KG1 (cell line): ENCODE measurements around the gene COPA.

ENCODE experiments used
- DNase-seq: peaks from one replicate; lab custom pipeline; 2025; lab: John Stamatoyannopoulos, UW

Gene COPA

DNA sequence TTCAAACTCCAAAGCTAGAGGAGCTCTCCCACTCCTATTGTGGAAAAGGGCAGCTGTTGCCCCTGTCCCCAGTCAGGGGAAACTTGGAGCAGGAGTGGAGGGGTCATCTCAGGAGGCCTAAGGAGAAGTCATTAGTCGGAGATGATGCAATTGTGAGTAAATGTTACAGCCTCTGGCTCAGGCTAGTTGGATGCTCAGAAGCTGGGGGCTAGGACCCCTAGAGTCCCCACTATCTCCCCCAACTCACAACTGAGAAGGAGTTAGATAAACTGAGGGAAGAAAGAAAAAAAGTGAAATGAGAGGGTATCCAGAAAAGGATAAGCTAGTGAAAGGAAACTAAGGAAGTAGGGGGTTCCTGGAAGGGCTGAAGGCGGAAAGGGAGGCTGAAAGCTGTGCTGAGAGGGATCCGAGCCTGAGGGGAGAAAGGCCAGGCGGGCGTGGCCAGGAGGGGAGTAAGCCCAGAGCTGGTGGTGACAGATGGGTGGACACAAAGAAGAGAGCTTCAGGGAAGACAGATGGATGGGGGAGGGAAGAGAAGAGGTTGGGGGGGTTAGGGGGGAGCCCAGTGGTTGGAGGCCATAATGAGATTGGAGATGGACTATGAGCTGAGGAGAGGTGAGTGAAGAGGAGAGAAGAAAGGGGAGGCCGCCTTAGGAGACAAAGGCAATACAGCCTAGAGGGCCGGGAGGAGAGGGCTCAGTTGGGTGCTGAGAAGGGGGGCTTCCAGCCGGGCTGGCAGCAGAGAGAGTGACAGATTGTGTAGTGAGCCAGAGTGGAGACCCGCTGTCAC, 19.3 kb upstream of the COPA start:
- no peak for DNase-seq

GRCh38 chr1:160361814-160362167, 18.7 kb upstream of the COPA start:
- DNase-seq = no peak

- DNase-seq = no peak
Observed at GRCh38 chr1:160361199-160361598, 18.1 kb upstream of the COPA start.

- DNase-seq = no peak
Observed at GRCh38 chr1:160360227-160360695, 17.2 kb upstream of the COPA start.

- DNase-seq = no peak
Observed at GRCh38 chr1:160359559-160360226, 16.6 kb upstream of the COPA start.

- DNase-seq = no peak
Observed at GRCh38 chr1:160358073-160358472, 15.0 kb upstream of the COPA start.

GRCh38 chr1:160357286-160358002, 14.4 kb upstream of the COPA start:
- no peak for DNase-seq

- DNase-seq = no peak
Observed at GRCh38 chr1:160354388-160354985, 11.4 kb upstream of the COPA start.

DNA sequence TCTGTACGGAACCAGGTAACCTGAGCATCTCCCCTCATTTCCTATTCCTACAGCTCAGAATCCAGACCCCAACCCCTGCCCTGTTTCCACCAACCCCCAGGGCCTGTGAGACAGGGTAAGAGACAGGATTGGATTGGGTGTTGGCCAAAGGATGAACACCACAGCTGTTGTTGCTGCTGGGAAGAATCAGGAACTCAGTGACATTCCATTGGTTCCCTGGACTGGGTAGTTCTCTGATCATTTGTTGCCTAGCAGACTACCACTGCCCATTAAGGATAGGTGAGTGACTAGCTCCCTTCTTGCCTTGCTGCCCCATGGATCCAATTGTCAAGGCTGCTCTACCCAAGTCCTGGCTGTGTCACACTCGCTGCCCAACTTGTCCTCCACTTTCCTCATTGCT, 10.2 kb upstream of the COPA start:
- no peak for DNase-seq

DNA sequence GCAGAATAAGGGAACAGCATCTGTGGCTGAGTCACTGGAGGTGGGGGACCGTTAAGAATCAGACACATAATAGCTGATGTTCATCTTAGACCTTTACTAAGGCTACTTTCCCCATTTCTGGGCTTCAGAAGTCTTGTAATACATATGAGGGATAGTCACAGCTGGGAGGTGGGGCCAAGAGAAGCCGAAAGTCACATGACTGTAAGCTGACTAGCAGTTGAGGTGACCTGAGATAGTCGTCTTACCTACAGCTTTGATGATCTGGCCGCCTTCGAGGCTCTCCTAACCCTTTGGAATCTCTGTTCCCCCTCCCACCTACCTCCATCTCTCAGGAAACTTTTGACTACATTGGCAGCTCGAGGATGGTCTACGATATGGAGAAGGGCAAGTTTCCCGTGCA, 9.5 kb upstream of the COPA start:
- no peak for DNase-seq

GRCh38 chr1:160351629-160352028, 8.6 kb upstream of the COPA start:
- no peak for DNase-seq

- DNase-seq = no peak
Observed at GRCh38 chr1:160346958-160347357, 3.9 kb upstream of the COPA start.

DNA sequence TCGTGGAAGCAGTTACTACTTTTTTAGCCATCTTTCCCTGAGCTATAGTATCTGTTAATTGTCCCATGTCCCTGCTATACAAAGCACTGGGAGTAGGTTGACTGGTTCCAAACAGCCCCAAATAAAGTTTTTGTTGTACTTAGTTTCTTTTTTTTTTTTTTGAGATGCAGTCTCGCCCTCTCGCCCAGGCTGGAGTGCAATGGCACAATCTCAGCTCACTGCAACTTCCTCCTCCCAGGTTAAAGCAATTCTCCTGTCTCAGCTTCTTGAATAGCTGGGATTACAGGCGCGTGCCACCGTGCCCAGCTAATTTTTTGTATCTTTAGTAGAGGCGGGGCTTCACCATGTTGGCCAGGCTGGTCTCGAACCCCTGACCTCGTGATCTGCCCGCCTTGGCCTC, 3.4 kb upstream of the COPA start:
- DNase-seq = no peak

- no peak for DNase-seq
Observed at GRCh38 chr1:160344936-160345335, 1.9 kb upstream of the COPA start.

GRCh38 chr1:160344241-160344640, 1.2 kb upstream of the COPA start:
- DNase-seq = no peak

DNA sequence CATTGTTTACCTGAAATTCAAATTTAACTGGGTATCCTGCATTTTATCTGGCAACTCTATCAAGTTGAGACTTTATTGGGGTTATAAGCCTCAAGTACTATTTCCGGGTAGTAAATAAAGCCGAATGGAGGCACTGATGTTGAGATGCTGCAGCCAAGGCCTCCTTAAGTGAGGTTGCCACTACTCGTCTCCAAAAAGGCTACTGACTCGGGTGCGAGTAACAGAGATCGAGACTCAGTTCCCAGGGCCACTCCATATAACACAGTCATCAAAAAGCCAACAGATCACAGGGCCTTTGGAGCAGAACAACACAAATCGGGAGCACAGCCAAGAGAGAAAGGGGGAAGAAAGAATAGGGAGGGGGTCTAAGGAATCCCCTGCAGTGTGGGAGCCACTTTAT, 524 bp downstream of the COPA start:
- DNase-seq = peak; percentile 57

- no peak for DNase-seq
Observed at GRCh38 chr1:160340866-160341265, 2.2 kb downstream of the COPA start.

DNA sequence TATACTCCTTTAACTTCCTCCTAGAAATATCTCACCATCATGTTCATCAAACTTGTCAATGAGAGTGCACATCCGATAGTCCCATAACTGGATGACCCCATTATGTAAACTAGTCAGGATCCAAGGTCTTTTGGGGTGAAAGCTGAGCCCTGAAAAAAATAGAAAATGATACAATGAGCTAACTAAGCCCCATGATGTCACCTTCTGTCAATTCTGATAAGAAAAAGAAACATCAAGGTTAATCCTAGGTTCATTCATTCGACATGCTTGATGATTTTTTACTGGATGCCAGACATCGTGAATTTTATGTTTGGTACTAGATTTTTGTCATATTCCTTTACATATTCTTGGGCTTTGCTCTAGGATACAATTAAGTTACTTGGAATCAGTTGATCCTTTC, 2.9 kb downstream of the COPA start:
- DNase-seq = no peak

DNA sequence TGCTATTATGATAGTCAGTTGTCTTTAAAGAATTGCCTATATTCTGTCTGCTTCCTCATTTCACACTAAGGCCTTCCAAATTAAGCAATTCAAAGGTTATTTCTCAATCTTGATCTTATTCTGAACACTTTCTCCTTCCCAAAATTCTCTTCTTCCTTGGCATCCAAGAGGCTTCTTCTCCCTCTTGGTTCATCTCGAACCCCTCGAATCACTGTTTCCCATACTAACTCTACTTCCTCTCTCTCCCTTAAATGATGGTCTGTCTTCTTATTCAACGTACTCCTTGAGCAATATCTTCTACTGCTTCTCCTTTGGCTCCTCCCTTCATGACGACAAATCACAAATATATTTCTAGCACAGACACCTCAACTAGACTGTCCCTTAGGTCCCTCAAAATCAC, 4.5 kb downstream of the COPA start:
- DNase-seq = no peak

GRCh38 chr1:160332516-160332915, 10.5 kb downstream of the COPA start:
- no peak for DNase-seq

DNA sequence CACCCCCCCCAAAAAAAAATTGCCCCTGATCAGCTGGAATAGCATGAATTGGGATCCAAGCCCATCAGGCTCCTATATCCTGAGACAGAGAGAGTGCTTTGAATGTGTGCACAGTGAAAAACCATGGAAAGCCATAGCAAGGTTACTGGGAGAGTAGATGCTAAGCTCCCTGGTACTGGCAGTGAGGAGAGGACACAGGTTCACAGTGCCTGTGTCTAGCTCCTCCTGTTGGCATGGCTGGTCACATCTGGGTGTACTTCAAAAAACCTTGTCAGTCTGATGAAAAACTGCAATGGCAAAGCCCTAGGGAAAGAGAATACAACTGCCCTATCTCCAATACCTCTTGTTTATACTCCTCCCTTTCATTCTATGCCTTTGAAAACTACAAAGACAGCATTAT, 12.9 kb downstream of the COPA start:
- DNase-seq = no peak

DNA sequence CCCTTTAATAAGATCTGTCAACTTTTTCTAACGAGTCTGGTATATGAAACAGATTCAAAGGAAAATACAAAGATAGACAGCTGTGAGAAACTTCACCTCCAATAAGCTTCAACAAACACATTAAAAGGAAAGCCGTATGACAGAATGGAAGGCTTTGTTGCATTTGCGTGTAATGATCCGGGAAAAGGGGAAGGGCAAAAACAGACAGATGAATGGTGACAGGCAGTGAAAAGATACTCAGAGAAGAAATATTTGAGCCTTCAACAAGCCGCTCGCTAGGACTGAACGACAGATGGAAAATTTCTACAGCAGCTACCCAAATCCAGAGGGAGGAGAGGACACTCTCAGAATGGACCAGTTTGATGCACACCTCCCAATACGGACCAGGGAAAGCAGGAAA, 14.9 kb downstream of the COPA start:
- no peak for DNase-seq

- DNase-seq = no peak
Observed at GRCh38 chr1:160326418-160326817, 16.6 kb downstream of the COPA start.
